Large intestine (tissue), 3 donors: ENCODE measurements around the gene ANKRD22. TPM values are rescaled to one million over a fixed set of nuclear protein-coding genes. Genes with fewer than 3 reads are reported as not detected.

Experiments used
- DNase-seq, 2 donors: peaks; one replicate each; pipeline versions ENCODE4 v3.0.0 to v3.0.0-alpha.2; 2013
- H3K27ac ChIP-seq: one replicate; pipeline ENCODE4 v1.5.1; 2013; ENCODE audit warnings: low read length
- H3K27me3 ChIP-seq: 2 replicates; pipeline ENCODE4 v1.6.1; 2013; ENCODE audit warnings: low read length; ENCODE audit not compliant: control insufficient read depth, insufficient read depth
- H3K36me3 ChIP-seq: 2 replicates; pipeline ENCODE4 v1.6.1; 2013; ENCODE audit warnings: low read length; ENCODE audit not compliant: control insufficient read depth, insufficient read depth
- H3K4me1 ChIP-seq: one replicate; pipeline ENCODE4 v1.6.1; 2013; ENCODE audit warnings: low read length; ENCODE audit not compliant: control insufficient read depth, insufficient read depth
- H3K4me3 ChIP-seq: one replicate; pipeline ENCODE4 v1.5.1; 2013; ENCODE audit warnings: low read length
- H3K9me3 ChIP-seq: one replicate; pipeline ENCODE4 v1.6.1; 2013; ENCODE audit warnings: mild to moderate bottlenecking, low read depth, low read length, moderate library complexity; ENCODE audit not compliant: control insufficient read depth
- WGBS: methylation state at CpG from one replicate; pipeline ENCODE4 v1.1.5; 2013; ENCODE audit warnings: low lambda C conversion rate; ENCODE audit not compliant: insufficient coverage; 5-methylcytosine and 5-hydroxymethylcytosine counted together
- polyA plus RNA-seq: library from polyadenylated mRNA; unstranded; fragments of 120-200 nt; gene quantifications from one replicate; pipeline ENCODE4 v1.2.1, GENCODE V29; 2013

The ANKRD22 gene
- polyA plus RNA-seq, 1 donor: 1.3 TPM

GRCh38 chr10:88781206-88781605 lies 70.4 kb downstream of the ANKRD22 start:
- Histone ChIP-seq H3K27me3 (no peaks in the 10 kb centered on the region), H3K4me1 (no peaks in the 10 kb centered on the region), H3K27ac (no peak overlapping the region), H3K4me3 (no peak overlapping the region), H3K9me3 (no peaks in the 10 kb centered on the region), H3K36me3 (no peaks in the 10 kb centered on the region)
- DNase-seq: no peak
- WGBS: no CpG with 5 or more reads among the region's 2 CpGs

Other genes starting within 250 kb of the ANKRD22 start
- gene LIPF, start 187.4 kb downstream of the ANKRD22 start, polyA plus RNA-seq: not detected
- not detected for gene LIPK, start 145.6 kb downstream of the ANKRD22 start, polyA plus RNA-seq
- gene LIPN, start 91.8 kb downstream of the ANKRD22 start, polyA plus RNA-seq: not detected
- 0.04 TPM for gene LIPM, start 49.1 kb downstream of the ANKRD22 start, polyA plus RNA-seq
- gene STAMBPL1, start 28.4 kb upstream of the ANKRD22 start, polyA plus RNA-seq: 25.5 TPM
- gene ACTA2, start 100.9 kb upstream of the ANKRD22 start, polyA plus RNA-seq: 641 TPM
- 6.9 TPM for gene FAS, start 139.0 kb upstream of the ANKRD22 start, polyA plus RNA-seq